HCT116 (cell line): Measurements from ENCODE around the gene BICRA. TPM values are rescaled to one million over a fixed set of nuclear protein-coding genes. Genes with fewer than 3 reads are reported as not detected.

Source experiments
- ATAC-seq: fragments of 200-7000 bp; cut with Tn5 transposase; 2 replicates; pipeline ENCODE4 v1.9.1; 2020; ENCODE audit warnings: mild to moderate bottlenecking, moderate library complexity
- BruUV-seq: library from RNA; stranded (reverse); fragments of 400-500 nt; replicated peaks from 2 replicates; lab custom pipeline; 2021; lab: Mats Ljungman, UMichigan
- CTCF ChIA-PET: fragments of 300-600 bp; sonication (Branson Sonifier 250); formaldehyde crosslinking; loops from one replicate; lab custom pipeline; 2021; ENCODE audit warnings: antibody characterized with exemption; lab: Charles Lee
- POLR2A ChIA-PET: fragments of 300-600, 350-600 bp; sonication (Branson Sonifier 250); formaldehyde crosslinking; loops from one replicate; lab custom pipeline; 2021; ENCODE audit warnings: antibody characterized with exemption; lab: Charles Lee
- RAD21 ChIA-PET, 2 experiments: fragments of 300-600 bp; sonication (Branson Sonifier 250); formaldehyde crosslinking; loops; one replicate each; lab custom pipeline; 2023; ENCODE audit warnings: low total read pairs in 2 of 2; ENCODE audit not compliant: uncharacterized antibody in 2 of 2, unreplicated experiment in 2 of 2, low non-redundant PET in 1 of 2; lab: Charles Lee
- DNase-seq: peaks from one replicate; pipeline ENCODE4 v3.0.0-alpha.2; 2010; ENCODE audit warnings: low read depth, low spot score
- H2AFZ ChIP-seq: fragments of 200-600 bp; shearing (Covaris generic), sonication (generic); 2 replicates; pipeline ENCODE4 v1.6.1; 2017; ENCODE audit warnings: low read depth, mixed run types, mixed read lengths, antibody characterized with exemption, low read length; ENCODE audit not compliant: poor library complexity, severe bottlenecking
- H3K27ac ChIP-seq: 2 replicates; pipeline ENCODE4 v1.5.1; 2012; ENCODE audit warnings: low read depth, low read length
- H3K27me3 ChIP-seq: fragments of 200-600 bp; sonication (generic); 2 replicates; pipeline ENCODE4 v1.6.1; 2016; ENCODE audit warnings: mixed run types, low read length, mixed read lengths; ENCODE audit not compliant: insufficient read depth
- H3K36me3 ChIP-seq, 2 experiments: fragments of 200-500 bp in 1 of 2; fragments of 200-600 bp in 1 of 2; sonication (Bioruptor generic) in 1 of 2; sonication (generic) in 1 of 2; 2 replicates each; pipeline versions ENCODE4 v1.5.1 to v1.6.1; 2014 to 2016; ENCODE audit warnings: low read length in 2 of 2, inconsistent platforms in 1 of 2, mixed read lengths in 1 of 2, mixed run types in 1 of 2; ENCODE audit not compliant: insufficient read depth in 2 of 2, control insufficient read depth in 1 of 2
- H3K4me1 ChIP-seq, 2 experiments: fragments of 200-600 bp in 1 of 2; sonication (generic) in 1 of 2; 2 replicates each; pipeline versions ENCODE4 v1.5.1 to v1.6.1; 2012 to 2017; ENCODE audit warnings: low read length in 2 of 2, inconsistent platforms in 1 of 2, mild to moderate bottlenecking in 1 of 2, mixed read lengths in 1 of 2, mixed run types in 1 of 2, moderate library complexity in 1 of 2; ENCODE audit not compliant: insufficient read depth in 2 of 2, control insufficient read depth in 1 of 2
- H3K4me2 ChIP-seq: fragments of 200-600 bp; sonication (generic); 2 replicates; pipeline ENCODE4 v1.6.1; 2017; ENCODE audit warnings: mixed run types, low read length, mixed read lengths
- H3K4me3 ChIP-seq, 2 experiments: fragments of 200-600 bp in 1 of 2; sonication (generic) in 1 of 2; replicated peaks in 1 of 2; 2 replicates each; pipeline ENCODE4 v1.5.1; 2011 to 2016; ENCODE audit warnings: low read length in 2 of 2, control low read depth in 1 of 2, low read depth in 1 of 2, mild to moderate bottlenecking in 1 of 2, mixed read lengths in 1 of 2, mixed run types in 1 of 2
- H3K79me2 ChIP-seq: fragments of 200-600 bp; sonication (generic); 2 replicates; pipeline ENCODE4 v1.6.1; 2017; ENCODE audit warnings: mild to moderate bottlenecking, mixed run types, low read length, moderate library complexity, mixed read lengths; ENCODE audit not compliant: insufficient read depth
- H3K9ac ChIP-seq: fragments of 200-600 bp; sonication (generic); 2 replicates; pipeline ENCODE4 v1.6.1; 2016; ENCODE audit warnings: low read length, mixed read lengths
- H3K9me2 ChIP-seq: fragments of 200-600 bp; sonication (generic), shearing (Covaris generic); 2 replicates; pipeline ENCODE4 v1.6.1; 2017; ENCODE audit warnings: mixed run types, mild to moderate bottlenecking, moderate library complexity; ENCODE audit not compliant: insufficient read depth
- H3K9me3 ChIP-seq, 2 experiments: fragments of 200-500 bp in 1 of 2; fragments of 200-600 bp in 1 of 2; sonication (Bioruptor generic) in 1 of 2; sonication (generic) in 1 of 2; 2 replicates each; pipeline ENCODE4 v1.6.1; 2014 to 2017; ENCODE audit warnings: low read length in 2 of 2, mixed read lengths in 2 of 2, inconsistent platforms in 1 of 2, low read depth in 1 of 2, mild to moderate bottlenecking in 1 of 2, mixed run types in 1 of 2, moderate library complexity in 1 of 2; ENCODE audit not compliant: control insufficient read depth in 1 of 2, insufficient read depth in 1 of 2
- H4K20me1 ChIP-seq: fragments of 200-600 bp; sonication (generic), shearing (Covaris generic); 2 replicates; pipeline ENCODE4 v1.6.1; 2017; ENCODE audit warnings: mixed run types, mild to moderate bottlenecking, moderate library complexity; ENCODE audit not compliant: insufficient read depth
- EGR1 ChIP-seq: IDR thresholded peaks from 2 replicates; pipeline ENCODE4 v1.6.1; 2012; ENCODE audit warnings: low read depth
- ELF1 ChIP-seq: IDR thresholded peaks from 2 replicates; pipeline ENCODE4 v1.6.1; 2012; ENCODE audit warnings: low read depth, borderline replicate concordance
- EZH2phosphoT487 ChIP-seq: fragments of 200-600 bp; IDR thresholded peaks from 2 replicates; pipeline ENCODE4 v1.6.1; 2018; ENCODE audit warnings: antibody characterized with exemption, borderline replicate concordance
- FOSL1 ChIP-seq: IDR thresholded peaks from 2 replicates; pipeline ENCODE4 v1.6.1; 2012; ENCODE audit warnings: low read depth
- JUND ChIP-seq: IDR thresholded peaks from 2 replicates; pipeline ENCODE4 v1.6.1; 2012
- MAX ChIP-seq: IDR thresholded peaks from 2 replicates; pipeline ENCODE4 v1.6.1; 2012
- POLR2A ChIP-seq: IDR thresholded peaks from 2 replicates; pipeline ENCODE4 v1.7.0; 2011; ENCODE audit warnings: borderline replicate concordance; ENCODE audit not compliant: insufficient read depth, insufficient read length; ENCODE audit errors: extremely low read depth
- POLR2AphosphoS5 ChIP-seq: IDR thresholded peaks from 2 replicates; pipeline ENCODE4 v1.6.1; 2011; ENCODE audit warnings: mild to moderate bottlenecking, low read depth, low read length, moderate library complexity
- SP1 ChIP-seq: IDR thresholded peaks from 2 replicates; pipeline ENCODE4 v1.6.1; 2012; ENCODE audit warnings: low read depth
- TCF7L2 ChIP-seq: IDR thresholded peaks from 2 replicates; pipeline ENCODE4 v1.7.0; 2011; ENCODE audit warnings: borderline replicate concordance, inconsistent platforms; ENCODE audit not compliant: insufficient read depth, insufficient read length; ENCODE audit errors: extremely low read depth
- YY1 ChIP-seq: IDR thresholded peaks from 2 replicates; pipeline ENCODE4 v1.6.1; 2011; ENCODE audit warnings: low read length, low read depth, moderate library complexity, mild to moderate bottlenecking; ENCODE audit not compliant: insufficient replicate concordance; ENCODE audit errors: extremely low read depth
- ZFX ChIP-seq: fragments of 450-650 bp; IDR thresholded peaks from 2 replicates; pipeline ENCODE4 v1.6.1; 2017
- ZNF274 ChIP-seq: fragments of 200-500 bp; sonication (Bioruptor generic); IDR thresholded peaks from 2 replicates; pipeline ENCODE4 v1.6.1; 2014; ENCODE audit warnings: mild to moderate bottlenecking, low read depth, low read length, inconsistent platforms
- intact Hi-C: fragments of 100-400 bp; cut with micrococcal nuclease; formaldehyde crosslinking; loops from 2 replicates; pipeline ENCODE4 v1.10.0; 2022
- total RNA-seq: library from RNA; stranded (reverse); gene quantifications from one replicate; pipeline ENCODE4 v1.2.1, GENCODE V29; 2021; ENCODE audit not compliant: unreplicated experiment
- TF ChIP-seq, protein P1 (sequence below), 3 experiments: fragments of 200-600 bp in 1 of 3; sonication (generic) in 1 of 3; IDR thresholded peaks in 2 of 3; conservative IDR thresholded peaks in 1 of 3; 2 replicates each; pipeline ENCODE4 v1.5.1; 2012 to 2017; ENCODE audit warnings: low read depth in 2 of 3, low read length in 2 of 3, antibody characterized with exemption in 1 of 3, borderline replicate concordance in 1 of 3, control low read depth in 1 of 3, mild to moderate bottlenecking in 1 of 3, mixed read lengths in 1 of 3, mixed run types in 1 of 3, moderate library complexity in 1 of 3; ENCODE audit not compliant: insufficient read depth in 1 of 3
- TF ChIP-seq, protein P2 (sequence below): IDR thresholded peaks from 2 replicates; pipeline ENCODE4 v1.6.1; 2012

Gene BICRA
- total RNA-seq, 1 experiment from 2014 or later = 11.3 TPM

DNA sequence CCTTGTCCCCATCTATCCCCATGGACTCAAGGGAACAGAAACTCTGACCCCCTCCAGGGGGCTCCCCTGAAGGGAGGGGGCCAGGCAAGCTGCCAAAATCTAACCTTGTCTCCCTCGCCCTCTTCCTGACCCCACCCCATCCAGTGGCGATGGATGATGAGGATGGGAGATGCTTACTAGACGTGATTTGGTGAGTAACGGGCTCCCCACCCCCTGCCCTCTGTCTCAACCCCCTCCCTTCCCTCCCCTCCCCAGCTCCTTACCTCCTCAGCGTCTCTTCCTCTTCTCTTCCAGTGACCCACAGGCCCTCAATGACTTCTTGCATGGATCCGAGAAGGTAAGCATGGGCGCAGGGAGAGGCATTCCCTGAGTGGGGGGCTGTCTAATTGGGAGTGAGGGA lies 64.5 kb downstream of the BICRA start:
- ATAC-seq (no peak), DNase-seq (no peak)
- ChIA-PET POLR2A (no interaction called here), CTCF (no interaction called here), RAD21 (no interaction called here)
- H3K9me2 ChIP-seq = no peaks in the 10 kb centered on the region
- BruUV-seq = no TSS peak
- H3K36me3 ChIP-seq = peaks cover 2 to 5% of the 10 kb centered on the region in 2 experiments; a peak in 1 of 4 replicates
- no peak overlapping the region for H2AFZ ChIP-seq
- no peaks in the 10 kb centered on the region for H3K79me2 ChIP-seq
- H4K20me1 ChIP-seq = no peaks in the 10 kb centered on the region
- intact Hi-C loops = no loop called here
- no peaks in the 10 kb centered on the region for H3K9me3 ChIP-seq
- H3K4me1 ChIP-seq = no peaks in the 10 kb centered on the region
- no peak overlapping the region for H3K4me3 ChIP-seq
- H3K27ac ChIP-seq = no peak overlapping the region
- TF ChIP-seq ELF1 (no peak), ZFX (no peak), EGR1 (no peak), EZH2phosphoT487 (no peak), MAX (no peak), POLR2AphosphoS5 (no peak), ZNF274 (no peak), POLR2A (no peak), SP1 (no peak), FOSL1 (no peak), TCF7L2 (no peak), JUND (no peak), YY1 (no peak)
- TF ChIP-seq, protein P1, sequence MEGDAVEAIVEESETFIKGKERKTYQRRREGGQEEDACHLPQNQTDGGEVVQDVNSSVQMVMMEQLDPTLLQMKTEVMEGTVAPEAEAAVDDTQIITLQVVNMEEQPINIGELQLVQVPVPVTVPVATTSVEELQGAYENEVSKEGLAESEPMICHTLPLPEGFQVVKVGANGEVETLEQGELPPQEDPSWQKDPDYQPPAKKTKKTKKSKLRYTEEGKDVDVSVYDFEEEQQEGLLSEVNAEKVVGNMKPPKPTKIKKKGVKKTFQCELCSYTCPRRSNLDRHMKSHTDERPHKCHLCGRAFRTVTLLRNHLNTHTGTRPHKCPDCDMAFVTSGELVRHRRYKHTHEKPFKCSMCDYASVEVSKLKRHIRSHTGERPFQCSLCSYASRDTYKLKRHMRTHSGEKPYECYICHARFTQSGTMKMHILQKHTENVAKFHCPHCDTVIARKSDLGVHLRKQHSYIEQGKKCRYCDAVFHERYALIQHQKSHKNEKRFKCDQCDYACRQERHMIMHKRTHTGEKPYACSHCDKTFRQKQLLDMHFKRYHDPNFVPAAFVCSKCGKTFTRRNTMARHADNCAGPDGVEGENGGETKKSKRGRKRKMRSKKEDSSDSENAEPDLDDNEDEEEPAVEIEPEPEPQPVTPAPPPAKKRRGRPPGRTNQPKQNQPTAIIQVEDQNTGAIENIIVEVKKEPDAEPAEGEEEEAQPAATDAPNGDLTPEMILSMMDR (IDR thresholded peaks at IDR 0.05 in 2 of 3, conservative IDR thresholded peaks at IDR 0.05 in 1 of 3; ENCODE audit: borderline replicate concordance in 1 of 3, insufficient read depth in 1 of 3, low read depth in 2 of 3, low read length in 2 of 3) = no peak
- TF ChIP-seq, protein P2, sequence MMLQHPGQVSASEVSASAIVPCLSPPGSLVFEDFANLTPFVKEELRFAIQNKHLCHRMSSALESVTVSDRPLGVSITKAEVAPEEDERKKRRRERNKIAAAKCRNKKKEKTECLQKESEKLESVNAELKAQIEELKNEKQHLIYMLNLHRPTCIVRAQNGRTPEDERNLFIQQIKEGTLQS = no peak
- no peak overlapping the region for H3K9ac ChIP-seq
- no peaks in the 10 kb centered on the region for H3K27me3 ChIP-seq
- no peak overlapping the region for H3K4me2 ChIP-seq
